ENCODE results near the gene SEMA4B.

- no peak for TF ChIP-seq ZZZ3 (IDR thresholded peaks at IDR 0.05; ENCODE audit: control insufficient read depth, insufficient read length, low read depth)
- TF ChIP-seq SRF (IDR thresholded peaks at IDR 0.05; ENCODE audit: low read depth in 2 of 2, low read length in 2 of 2), result no peak
- no peak for TF ChIP-seq USF2 (IDR thresholded peaks at IDR 0.05; ENCODE audit: borderline replicate concordance, low read depth, low read length)
- TF ChIP-seq MYC (IDR thresholded peaks at IDR 0.05; ENCODE audit: insufficient read depth, insufficient read length, insufficient replicate concordance, low read length, severe bottlenecking), result no peak
- no peak for TF ChIP-seq CTCF (IDR thresholded peaks at IDR 0.05 in 2 of 3, conservative IDR thresholded peaks at IDR 0.05 in 1 of 3; ENCODE audit: control insufficient read depth in 2 of 3, extremely low read depth in 1 of 3, insufficient read depth in 1 of 3, low read depth in 3 of 3, low read length in 3 of 3)
- TF ChIP-seq TAF1 (IDR thresholded peaks at IDR 0.05; ENCODE audit: borderline replicate concordance, low read depth, low read length), result no peak
- TF ChIP-seq POLR2A (IDR thresholded peaks at IDR 0.05; ENCODE audit: low read depth, low read length), result no peak; the same call in 1 of the 2 replicates
Observed at GRCh38 chr15:90190606-90191343, 10.4 kb upstream of the SEMA4B start.
